Loucy (cell line): ENCODE data around the gene ORC2.
"Not testable (repeated sequence)": the region's sequence is repeated elsewhere in the genome, so short reads cannot be mapped to it uniquely, and the experiment has no call there.

Source experiments
- H2AFZ ChIP-seq: fragments of 200-600 bp; sonication (generic); 2 replicates; pipeline ENCODE4 v1.6.0; 2016; ENCODE audit warnings: antibody characterized with exemption, mild to moderate bottlenecking, low read length, moderate library complexity
- H3F3A ChIP-seq: fragments of 200-600 bp; 2 replicates; pipeline ENCODE4 v1.6.0; 2016; ENCODE audit warnings: antibody characterized with exemption, low read depth, mild to moderate bottlenecking
- H3K27me3 ChIP-seq: fragments of 200-600 bp; sonication (generic); 2 replicates; pipeline ENCODE4 v1.6.1; 2014; ENCODE audit warnings: low read length, mild to moderate bottlenecking; ENCODE audit not compliant: insufficient read depth, poor library complexity, severe bottlenecking
- H3K36me3 ChIP-seq: fragments of 200-600 bp; sonication (generic); 2 replicates; pipeline ENCODE4 v1.6.1; 2016; ENCODE audit warnings: low read length; ENCODE audit not compliant: insufficient read depth
- H3K4me1 ChIP-seq: fragments of 200-600 bp; sonication (generic); 2 replicates; pipeline ENCODE4 v1.5.1; 2014; ENCODE audit warnings: low read length, mild to moderate bottlenecking; ENCODE audit not compliant: insufficient read depth, poor library complexity, severe bottlenecking
- H3K4me2 ChIP-seq: fragments of 200-600 bp; sonication (generic); 2 replicates; pipeline ENCODE4 v1.6.0; 2014; ENCODE audit warnings: antibody characterized with exemption, low read length, low read depth, mild to moderate bottlenecking; ENCODE audit not compliant: poor library complexity, severe bottlenecking
- H3K4me3 ChIP-seq: fragments of 200-600 bp; sonication (generic); 2 replicates; pipeline ENCODE4 v1.5.1; 2014; ENCODE audit warnings: low read length, mild to moderate bottlenecking, mixed read lengths; ENCODE audit not compliant: poor library complexity, severe bottlenecking
- H3K79me2 ChIP-seq: fragments of 200-600 bp; sonication (generic); 2 replicates; pipeline ENCODE4 v1.6.1; 2014; ENCODE audit warnings: low read length; ENCODE audit not compliant: insufficient read depth
- H3K9ac ChIP-seq: fragments of 200-600 bp; sonication (generic); 2 replicates; pipeline ENCODE4 v1.6.0; 2014; ENCODE audit warnings: mild to moderate bottlenecking, low read depth, low read length, moderate library complexity; ENCODE audit not compliant: poor library complexity, severe bottlenecking
- H3K9me2 ChIP-seq: fragments of 200-600 bp; sonication (generic); replicated peaks from 2 replicates; pipeline ENCODE4 v1.6.1; 2016; ENCODE audit warnings: low read depth, low read length, mixed read lengths
- H3K9me3 ChIP-seq: fragments of 200-600 bp; sonication (generic); 2 replicates; pipeline ENCODE4 v1.6.1; 2014; ENCODE audit warnings: mild to moderate bottlenecking, antibody characterized with exemption, low read length, low read depth; ENCODE audit not compliant: insufficient read depth
- H4K20me1 ChIP-seq: fragments of 200-600 bp; sonication (generic); 2 replicates; pipeline ENCODE4 v1.6.0; 2014; ENCODE audit warnings: antibody characterized with exemption, low read length, mild to moderate bottlenecking; ENCODE audit not compliant: insufficient read depth, poor library complexity, severe bottlenecking
- CTCF ChIP-seq: fragments of 200-600 bp; sonication (generic); conservative IDR thresholded peaks from 2 replicates; pipeline ENCODE4 v1.5.1; 2014; ENCODE audit warnings: mild to moderate bottlenecking, antibody characterized with exemption, low read length
- EZH2phosphoT487 ChIP-seq: fragments of 200-600 bp; IDR thresholded peaks from 2 replicates; pipeline ENCODE4 v1.6.1; 2018; ENCODE audit warnings: antibody characterized with exemption, mild to moderate bottlenecking, moderate library complexity, borderline replicate concordance

The ORC2 gene

GRCh38 chr2:200966770-200967169 lies 3.3 kb upstream of the ORC2 start:
- H3K9me2 ChIP-seq, result no peaks in the 10 kb centered on the region
- peak overlapping the region; percentile 21 for H3K4me2 ChIP-seq
- H3F3A ChIP-seq, result peaks cover 5% of the 10 kb centered on the region
- no peak for TF ChIP-seq EZH2phosphoT487
- no peak for TF ChIP-seq CTCF
- H3K36me3 ChIP-seq, result no peaks in the 10 kb centered on the region
- peaks cover 13% of the 10 kb centered on the region for H4K20me1 ChIP-seq
- H3K4me1 ChIP-seq, result peaks cover 54% of the 10 kb centered on the region
- no peak overlapping the region for H2AFZ ChIP-seq
- peak overlapping the region; percentile 21 for H3K9ac ChIP-seq
- H3K27me3 ChIP-seq, result no peaks in the 10 kb centered on the region
- H3K9me3 ChIP-seq, result no peaks in the 10 kb centered on the region
- peaks cover 52% of the 10 kb centered on the region for H3K79me2 ChIP-seq
- H3K4me3 ChIP-seq, result peak overlapping the region; percentile 19

GRCh38 chr2:200964498-200964897 lies 1.0 kb upstream of the ORC2 start:
- Histone ChIP-seq H2AFZ (no peak overlapping the region), H3K4me1 (peaks cover 76% of the 10 kb centered on the region), H3K9me2 (no peaks in the 10 kb centered on the region), H3K4me2 (peak overlapping the region; percentile 83), H3K27me3 (no peaks in the 10 kb centered on the region), H3K4me3 (peak overlapping the region; percentile 88), H3K9me3 (no peaks in the 10 kb centered on the region), H3K36me3 (no peaks in the 10 kb centered on the region), H3K9ac (peak overlapping the region; percentile 91), H3K79me2 (peaks cover 74% of the 10 kb centered on the region), H4K20me1 (peaks cover 33% of the 10 kb centered on the region), H3F3A (peaks cover 5% of the 10 kb centered on the region)
- TF ChIP-seq EZH2phosphoT487 (no peak), CTCF (no peak)

- Histone ChIP-seq H3K4me3 (peak overlapping the region; percentile 88), H3K4me1 (peaks cover 77% of the 10 kb centered on the region), H3K79me2 (peaks cover 80% of the 10 kb centered on the region), H3K9ac (peak overlapping the region; percentile 91), H3K4me2 (peak overlapping the region; percentile 83), H2AFZ (peak overlapping the region; percentile 97), H4K20me1 (peaks cover 39% of the 10 kb centered on the region)
- not testable (repeated sequence) for H3K9me2 ChIP-seq, H3K9me3 ChIP-seq, H3K27me3 ChIP-seq, H3K36me3 ChIP-seq, H3F3A ChIP-seq
Measured at GRCh38 chr2:200963918-200964252, 425 bp upstream of the ORC2 start.

- no peaks in the 10 kb centered on the region for H3K9me2 ChIP-seq
- peaks cover 72% of the 10 kb centered on the region for H3K4me1 ChIP-seq
- peaks cover 79% of the 10 kb centered on the region for H3K79me2 ChIP-seq
- TF ChIP-seq CTCF, result no peak
- TF ChIP-seq EZH2phosphoT487, result no peak
- peak overlapping the region; percentile 90 for H3K4me2 ChIP-seq
- no peaks in the 10 kb centered on the region for H3K9me3 ChIP-seq
- H3K9ac ChIP-seq, result peak overlapping the region; percentile 91
- H3K27me3 ChIP-seq, result no peaks in the 10 kb centered on the region
- no peaks in the 10 kb centered on the region for H3K36me3 ChIP-seq
- 0 out of 2 replicates have a peak, but pooled peaks cover 4% of the 10 kb centered on the region for H3F3A ChIP-seq
- peak overlapping the region; percentile 98; the same call in 1 of the 2 replicates for H2AFZ ChIP-seq
- peak overlapping the region; percentile 88 for H3K4me3 ChIP-seq
- peaks cover 47% of the 10 kb centered on the region for H4K20me1 ChIP-seq
Measured at GRCh38 chr2:200962811-200963123, 693 bp downstream of the ORC2 start.
